ENCODE measurements around the gene IGFBP5.

- TF ChIP-seq CTCF (IDR thresholded peaks at IDR 0.05) (no peak), EP300 (IDR thresholded peaks at IDR 0.05) (no peak), POLR2A (IDR thresholded peaks at IDR 0.05) (no peak)
Observed at GRCh38 chr2:216694826-216695217, 527 bp downstream of the IGFBP5 start.

Data from tibial nerve (tissue), 4 donors.